K562 (cell line): ENCODE measurements around the gene LAMB1. TPM values are rescaled to one million over a fixed set of nuclear protein-coding genes. Genes with fewer than 3 reads are reported as not detected.

ENCODE experiments used
- CSDE1 ChIP-seq, 2 experiments: fragments of 450-650 bp; IDR thresholded peaks; 2 replicates each; pipeline ENCODE4 v1.6.1; 2016; ENCODE audit warnings: mild to moderate bottlenecking in 1 of 2
- FOS ChIP-seq: IDR thresholded peaks from 3 replicates; pipeline ENCODE4 v1.6.1; 2011; ENCODE audit not compliant: insufficient read length; ENCODE audit errors: extremely low read depth
- HNRNPLL ChIP-seq: fragments of 200-400 bp; formaldehyde crosslinking; IDR thresholded peaks from 2 replicates; pipeline ENCODE4 v1.6.1; 2017; ENCODE audit warnings: low read length, low read depth, mild to moderate bottlenecking; ENCODE audit not compliant: poor library complexity, severe bottlenecking
- MTF1 ChIP-seq: fragments of 250-450 bp; sonication (Bioruptor Pico); IDR thresholded peaks from 2 replicates; pipeline ENCODE4 v1.9.0; 2021; ENCODE audit warnings: moderate library complexity, mild to moderate bottlenecking, inconsistent platforms, borderline replicate concordance
- NCOA1 ChIP-seq: fragments of 450-650 bp; IDR thresholded peaks from 2 replicates; pipeline ENCODE4 v1.6.1; 2016; ENCODE audit warnings: low read depth
- NFE2 ChIP-seq: IDR thresholded peaks from 2 replicates; pipeline ENCODE4 v1.6.1; 2014; ENCODE audit warnings: antibody characterized with exemption, low read depth
- NFRKB ChIP-seq: fragments of 450-650 bp; IDR thresholded peaks from 2 replicates; pipeline ENCODE4 v1.6.1; 2016; ENCODE audit warnings: low read depth
- POLR2A ChIP-seq: fragments of 450-650 bp; conservative IDR thresholded peaks from 2 replicates; pipeline ENCODE4 v1.6.1; 2016
- SNAPC5 ChIP-seq: fragments of 250-450 bp; sonication (Bioruptor Pico); IDR thresholded peaks from 2 replicates; pipeline ENCODE4 v1.8.0; 2021; ENCODE audit warnings: moderate library complexity, mild to moderate bottlenecking, inconsistent platforms
- THAP12 ChIP-seq: fragments of 250-450 bp; sonication (Bioruptor Pico); IDR thresholded peaks from 2 replicates; pipeline ENCODE4 v1.9.0; 2021; ENCODE audit warnings: mild to moderate bottlenecking, inconsistent platforms
- XRCC3 ChIP-seq: fragments of 450-650 bp; IDR thresholded peaks from 2 replicates; pipeline ENCODE4 v1.6.1; 2017; ENCODE audit warnings: mild to moderate bottlenecking, moderate library complexity
- ZBTB40 ChIP-seq, 2 experiments: fragments of 450-650 bp in 1 of 2; sonication (generic) in 1 of 2; formaldehyde crosslinking in 1 of 2; IDR thresholded peaks; 2 replicates each; pipeline versions ENCODE4 v1.7.1 to v1.9.0; 2016 to 2022; ENCODE audit warnings: inconsistent platforms in 1 of 2, mild to moderate bottlenecking in 1 of 2, missing genetic modification reagents in 1 of 2
- ZKSCAN8 ChIP-seq: fragments of 200-800 bp; sonication (Bioruptor generic); IDR thresholded peaks from 2 replicates; pipeline ENCODE4 v1.6.1; 2016; ENCODE audit warnings: missing genetic modification characterization, missing compliant biosample characterization
- ZNF263 ChIP-seq: sonication (generic); formaldehyde crosslinking; IDR thresholded peaks from 2 replicates; pipeline ENCODE4 v1.8.0; 2022; ENCODE audit warnings: mild to moderate bottlenecking, missing genetic modification reagents, borderline replicate concordance
- ZNF311 ChIP-seq: fragments of 250-450 bp; sonication (Bioruptor Pico); IDR thresholded peaks from 2 replicates; pipeline ENCODE4 v1.4.0; 2020; ENCODE audit warnings: mild to moderate bottlenecking, moderate library complexity
- ZNF668 ChIP-seq: fragments of 250-450 bp; sonication (Bioruptor Pico); IDR thresholded peaks from 2 replicates; pipeline ENCODE4 v1.8.0; 2022; ENCODE audit warnings: mild to moderate bottlenecking, inconsistent platforms
- ZNF75A ChIP-seq: fragments of 450-650 bp; formaldehyde crosslinking; IDR thresholded peaks from 2 replicates; pipeline ENCODE4 v1.4.0; 2020; ENCODE audit warnings: mild to moderate bottlenecking
- polyA plus RNA-seq, 8 experiments: library from polyadenylated mRNA; depleted of rRNA in 4 of 8; stranded (reverse) in 5 of 8; unstranded in 3 of 8; fragments of >200 nt; fragmentation: Nextera tagmentation in 2 of 8; fragmentation: Illumina TruSeq in 1 of 8; extraction: Ambion mirVana in 2 of 8; extraction: Trizol in 1 of 8; gene quantifications; 2 replicates each; pipeline versions ENCODE4 v1.2.1 to v1.2.3, GENCODE V29; 2011 to 2014; ENCODE audit warnings: inconsistent platforms in 1 of 8, missing spikeins in 1 of 8
- total RNA-seq, 7 experiments: library from RNA; depleted of rRNA in 6 of 7; stranded (reverse); fragments of >200 nt in 6 of 7; fragmentation: Illumina TruSeq in 2 of 7; extraction: Trizol in 2 of 7; gene quantifications; 2 replicates each; pipeline versions ENCODE4 v1.2.1 to v1.2.3, GENCODE V29; 2011 to 2021; ENCODE audit warnings: low replicate concordance in 1 of 7

The LAMB1 gene
- total and polyA plus RNA-seq, 9 of the 15 experiments (the other 6 are each of a cell fraction or from before 2014, with no cell fraction given), result 6.0 to 17.7 (median 12.3) TPM

GRCh38 chr7:108012499-108013430 lies 9.8 kb upstream of the LAMB1 start (continued):
- TF ChIP-seq POLR2A (no peak), ZNF263 (CRISPR knock-in tag) (no peak), SNAPC5 (no peak), NFRKB (peak; percentile 38; the same call in 1 of the 2 replicates), ZNF311 (CRISPR knock-in tag) (no peak), NFE2 (peak; percentile 98), THAP12 (CRISPR knock-in tag) (no peak), CSDE1 (IDR thresholded peaks at IDR 0.05) (no peak), HNRNPLL (no peak), ZNF75A (CRISPR knock-in tag) (no peak), FOS (no peak), ZBTB40 (IDR thresholded peaks at IDR 0.05) (no peak), ZBTB40 (CRISPR knock-in tag; IDR thresholded peaks at IDR 0.05) (no peak), NCOA1 (peak; percentile 92), MTF1 (CRISPR knock-in tag) (no peak), ZNF668 (CRISPR knock-in tag) (no peak), ZKSCAN8 (no peak; the same call in 1 of the 2 replicates), XRCC3 (no peak)
